Activated CD8-positive, alpha-beta memory T cell treated with anti-CD3 and anti-CD28 coated beads, Interleukin-2, amount 50 U/mL, for 48 hours (primary cell): ENCODE results near the gene FOXP4.
"Not testable (repeated sequence)": the region's sequence is repeated elsewhere in the genome, so short reads cannot be mapped to it uniquely, and the experiment has no call there.

Experiments
- DNase-seq: peaks from one replicate; pipeline ENCODE4 v3.0.0-alpha.2; 2020

The FOXP4 gene

GRCh38 chr6:41602864-41603608 is 56.9 kb downstream of the FOXP4 start:
- DNase-seq, result peak; percentile 85

GRCh38 chr6:41604006-41604405 is 57.8 kb downstream of the FOXP4 start:
- DNase-seq, result no peak

GRCh38 chr6:41605649-41606048 is 59.5 kb downstream of the FOXP4 start:
- DNase-seq, result no peak

- no peak for DNase-seq
These were observed 60.9 kb downstream of the FOXP4 start for GRCh38 chr6:41607036-41607435.

- DNase-seq, result no peak
These were observed 61.6 kb downstream of the FOXP4 start for GRCh38 chr6:41607736-41608135.

- no peak for DNase-seq
These were observed 62.4 kb downstream of the FOXP4 start for GRCh38 chr6:41608443-41609151.

GRCh38 chr6:41614715-41615114 is 68.5 kb downstream of the FOXP4 start:
- no peak for DNase-seq

GRCh38 chr6:41615311-41615710 is 69.1 kb downstream of the FOXP4 start:
- DNase-seq, result no peak

- no peak for DNase-seq
These were observed 72.4 kb downstream of the FOXP4 start for GRCh38 chr6:41618598-41618997.

GRCh38 chr6:41619193-41619592 is 73.0 kb downstream of the FOXP4 start:
- DNase-seq, result not testable (repeated sequence)

GRCh38 chr6:41621367-41621766 is 75.2 kb downstream of the FOXP4 start:
- no peak for DNase-seq

- DNase-seq, result no peak
These were observed 75.6 kb downstream of the FOXP4 start for GRCh38 chr6:41621802-41622201.

- no peak for DNase-seq
These were observed 76.2 kb downstream of the FOXP4 start for GRCh38 chr6:41622206-41622988.

GRCh38 chr6:41623330-41623729 is 77.1 kb downstream of the FOXP4 start:
- no peak for DNase-seq

- no peak for DNase-seq
These were observed 78.6 kb downstream of the FOXP4 start for GRCh38 chr6:41624621-41625380.

- DNase-seq, result no peak
These were observed 79.3 kb downstream of the FOXP4 start for GRCh38 chr6:41625442-41625841.

- no peak for DNase-seq
These were observed 79.8 kb downstream of the FOXP4 start for GRCh38 chr6:41626022-41626421.

GRCh38 chr6:41626917-41627316 is 80.7 kb downstream of the FOXP4 start:
- DNase-seq, result no peak

- no peak for DNase-seq
These were observed 82.9 kb downstream of the FOXP4 start for GRCh38 chr6:41629128-41629527.

- no peak for DNase-seq
These were observed 83.9 kb downstream of the FOXP4 start for GRCh38 chr6:41630069-41630468.

GRCh38 chr6:41630946-41631345 is 84.8 kb downstream of the FOXP4 start:
- no peak for DNase-seq

- no peak for DNase-seq
These were observed 87.0 kb downstream of the FOXP4 start for GRCh38 chr6:41633056-41633634.

- DNase-seq, result no peak
These were observed 88.5 kb downstream of the FOXP4 start for GRCh38 chr6:41634657-41635056.
